ENCODE measurements around the gene MORC1.
"Not testable (repeated sequence)": the region's sequence is repeated elsewhere in the genome, so short reads cannot be mapped to it uniquely, and the experiment has no call there.

The MORC1 gene

DNA sequence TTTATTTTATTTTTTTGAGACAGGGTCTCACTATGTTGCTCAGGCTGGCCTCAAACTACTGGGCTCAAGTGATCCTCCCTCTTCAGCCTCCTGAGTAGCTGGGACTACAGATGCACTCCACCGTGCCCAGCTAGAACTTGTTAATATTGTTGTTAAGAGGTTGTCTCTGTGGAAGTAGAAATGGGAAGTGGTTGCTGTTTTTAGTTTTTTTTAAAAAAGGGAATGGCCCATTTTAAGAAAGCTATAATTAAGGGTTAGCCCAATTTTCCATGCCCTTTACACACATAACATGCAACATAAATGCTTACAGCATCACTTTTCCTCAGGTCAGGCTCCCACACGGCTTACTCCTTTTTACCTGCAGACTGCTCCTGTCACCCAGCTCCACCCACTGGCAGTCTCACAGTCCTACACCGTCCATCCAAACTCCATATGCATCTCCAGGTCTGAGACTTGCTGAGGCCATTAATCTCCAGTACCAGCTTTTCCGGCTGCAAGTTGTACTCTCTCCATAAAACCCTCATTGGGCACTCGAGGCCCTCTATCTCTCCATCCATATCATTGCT lies 19.8 kb downstream of the MORC1 start:
- peak in 1 of 2 experiments; percentile 11 for DNase-seq

DNA sequence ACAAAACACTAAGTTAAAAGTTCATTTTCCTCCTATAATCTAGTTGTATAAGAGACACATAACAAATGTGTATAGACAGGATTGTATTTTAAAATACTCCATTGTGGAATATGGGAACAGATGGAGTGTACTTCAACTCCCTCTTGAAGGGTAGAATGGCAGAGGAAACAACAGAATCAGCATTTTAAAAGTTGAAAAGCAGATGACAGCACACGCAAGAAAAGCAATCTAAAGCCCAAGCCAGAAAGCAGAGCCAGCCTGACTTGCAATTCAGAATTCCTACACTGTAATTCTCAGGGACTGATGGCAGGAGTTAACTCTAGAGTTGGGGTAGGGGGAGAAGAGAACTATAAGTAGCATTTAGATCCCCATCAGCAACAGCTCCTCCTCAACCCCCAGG lies 22.8 kb downstream of the MORC1 start:
- DNase-seq, result no peak

DNA sequence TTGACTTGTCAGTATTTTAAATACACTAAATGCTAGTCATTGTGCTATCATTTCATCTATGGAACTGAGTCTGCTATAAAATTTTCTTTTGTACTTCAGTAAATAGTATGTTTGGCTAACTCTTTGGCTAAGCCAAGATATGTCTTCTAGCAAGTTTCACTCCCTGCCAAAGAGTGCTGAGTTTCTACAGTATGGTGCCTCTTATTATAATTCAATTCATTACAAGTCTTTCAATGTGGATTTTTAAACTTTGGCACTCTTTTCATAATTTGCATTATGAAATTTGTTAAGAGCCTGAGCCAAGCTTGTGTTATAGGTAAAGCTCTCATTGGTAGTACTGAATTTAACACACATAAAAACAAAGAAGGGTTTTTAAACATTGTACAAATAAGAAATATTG lies 24.4 kb downstream of the MORC1 start:
- no peak for DNase-seq

DNA sequence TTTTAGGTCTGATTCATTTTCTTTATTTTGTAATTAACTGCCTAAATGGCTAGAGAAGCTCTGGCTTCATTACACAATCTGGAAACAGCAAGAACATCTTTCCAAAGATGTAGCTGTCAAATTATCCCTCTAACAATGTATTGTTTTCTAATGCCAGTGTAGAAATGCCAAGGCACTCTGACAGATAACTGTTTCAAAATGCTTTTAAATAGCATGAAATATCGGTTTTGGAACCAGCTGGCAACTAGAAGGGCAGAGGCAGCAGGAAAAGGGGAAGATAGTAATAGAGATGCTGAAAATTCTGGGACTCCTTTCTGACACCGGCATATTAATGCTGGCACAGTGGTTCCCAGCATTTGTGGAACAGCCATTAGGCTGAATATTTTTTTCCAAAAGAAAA lies 26.1 kb downstream of the MORC1 start:
- DNase-seq, result no peak

- DNase-seq, result no peak
These were observed 28.7 kb downstream of the MORC1 start for GRCh38 chr3:109089265-109089664.

DNA sequence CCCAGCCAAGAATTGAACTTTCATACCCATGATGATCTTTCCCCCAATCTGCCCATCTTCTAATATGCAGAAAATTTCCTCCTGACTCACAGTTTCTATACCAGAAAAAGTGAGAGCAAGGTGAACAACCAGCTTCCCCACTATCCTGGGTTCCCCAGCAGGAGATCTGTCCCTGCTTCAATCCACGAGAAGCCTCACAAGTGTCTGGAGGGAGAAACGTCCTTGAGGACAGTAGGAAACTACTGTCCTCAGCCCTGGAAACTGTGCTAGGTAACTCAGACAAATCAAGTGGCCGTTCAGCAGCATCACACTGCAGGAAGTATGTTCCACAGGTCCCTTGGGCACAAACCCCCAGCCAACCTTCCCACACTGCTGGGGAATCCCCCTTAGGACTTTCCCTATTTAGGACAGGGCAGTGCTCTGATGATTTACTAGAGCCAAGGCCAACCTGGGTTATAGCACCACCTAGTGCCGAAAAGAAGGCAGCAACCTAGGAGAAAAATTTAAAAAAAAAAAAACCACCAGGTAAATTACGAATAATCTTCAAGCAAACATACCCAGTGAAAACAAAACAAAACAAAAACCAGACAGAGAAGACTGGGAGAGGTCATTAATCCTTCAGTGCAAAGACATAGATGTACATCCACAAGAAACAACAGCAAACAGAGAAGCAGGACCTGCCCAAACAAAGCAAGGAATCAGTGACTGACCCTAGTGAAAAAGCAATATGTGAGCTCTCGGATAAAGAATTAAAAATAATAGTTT lies 36.0 kb downstream of the MORC1 start:
- peak; percentile 7 to 31 for DNase-seq

- DNase-seq, result not testable (repeated sequence)
These were observed 37.8 kb downstream of the MORC1 start for GRCh38 chr3:109080090-109080489.

DNA sequence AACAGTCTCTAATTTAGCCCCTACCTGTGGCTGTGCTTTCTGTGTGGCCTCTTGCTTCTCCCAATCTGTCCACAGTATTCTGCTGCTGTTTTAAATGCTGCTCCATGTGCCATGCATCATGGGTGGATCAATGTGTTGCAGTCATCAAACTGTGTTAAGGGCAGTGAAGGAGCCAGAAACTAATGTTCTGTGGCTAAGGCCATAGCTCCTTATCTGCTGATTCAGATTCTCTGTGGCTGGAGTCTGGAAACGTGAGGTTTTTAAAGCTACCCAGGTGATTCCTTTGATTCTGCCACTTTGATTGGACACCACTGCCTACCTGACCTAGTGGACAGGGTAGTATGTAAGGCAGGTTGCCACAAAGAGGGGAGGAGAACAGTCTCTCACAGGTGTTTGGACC lies 44.8 kb downstream of the MORC1 start:
- no peak for DNase-seq

GRCh38 chr3:109072194-109072593 lies 45.7 kb downstream of the MORC1 start:
- DNase-seq, result no peak

GRCh38 chr3:109071350-109072142 lies 46.4 kb downstream of the MORC1 start:
- DNase-seq, result no peak

GRCh38 chr3:109070211-109070610 lies 47.7 kb downstream of the MORC1 start:
- DNase-seq, result no peak

DNA sequence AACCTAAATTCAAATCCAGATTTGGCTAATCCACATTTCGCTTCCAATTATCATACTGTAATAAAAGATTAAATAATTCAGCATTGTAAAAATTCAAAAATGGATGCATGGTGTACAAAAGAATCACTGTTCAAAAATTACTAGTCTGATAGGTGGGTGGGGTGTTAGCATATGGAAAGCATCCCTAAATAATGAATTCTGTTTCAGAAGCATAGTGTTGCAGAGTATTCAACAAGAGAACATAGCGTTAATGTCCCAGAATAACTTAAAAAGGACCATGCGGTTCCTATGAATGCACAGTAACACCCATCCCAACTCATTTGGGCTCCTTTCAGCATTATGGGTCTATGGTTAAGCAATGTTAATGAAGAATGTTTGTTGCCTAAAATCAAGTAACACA lies 51.1 kb downstream of the MORC1 start:
- no peak for DNase-seq

DNA sequence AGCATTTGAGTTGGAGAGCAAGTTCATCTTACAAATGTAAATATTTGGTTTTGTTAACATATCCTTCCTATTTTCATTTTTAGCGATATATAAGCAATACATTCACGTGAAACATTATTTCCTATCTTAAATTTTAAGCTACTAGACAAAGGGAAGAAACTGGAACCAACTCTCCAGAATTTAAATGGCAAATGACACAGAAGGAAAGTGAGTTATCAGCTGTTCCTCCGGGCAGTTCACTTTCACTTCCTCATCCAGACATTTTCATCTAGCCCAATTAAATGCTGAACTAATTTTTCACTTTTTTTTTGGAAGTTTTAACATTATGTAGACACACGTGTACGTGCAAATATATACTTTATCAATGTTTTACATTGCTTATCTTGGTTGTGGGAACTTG lies 58.7 kb downstream of the MORC1 start:
- no peak for DNase-seq

DNA sequence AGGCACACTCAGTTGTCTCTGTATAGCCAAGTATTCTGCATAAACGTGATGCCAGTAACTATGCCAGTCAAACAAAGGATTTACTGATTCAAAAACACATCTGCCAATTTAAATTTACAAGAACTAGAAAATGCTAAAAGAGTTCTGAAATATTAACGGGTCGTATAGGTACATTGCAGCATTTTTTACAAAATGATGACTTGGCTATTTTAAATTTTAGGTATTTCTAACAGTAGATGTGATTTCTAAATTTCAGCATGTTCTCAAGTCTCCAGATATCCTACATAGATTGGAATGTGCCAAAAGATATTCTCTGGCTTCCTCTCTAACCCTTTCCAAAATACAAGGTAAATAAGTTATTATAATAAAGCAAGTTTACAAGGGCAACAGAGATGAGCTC lies 60.3 kb downstream of the MORC1 start:
- no peak for DNase-seq

DNA sequence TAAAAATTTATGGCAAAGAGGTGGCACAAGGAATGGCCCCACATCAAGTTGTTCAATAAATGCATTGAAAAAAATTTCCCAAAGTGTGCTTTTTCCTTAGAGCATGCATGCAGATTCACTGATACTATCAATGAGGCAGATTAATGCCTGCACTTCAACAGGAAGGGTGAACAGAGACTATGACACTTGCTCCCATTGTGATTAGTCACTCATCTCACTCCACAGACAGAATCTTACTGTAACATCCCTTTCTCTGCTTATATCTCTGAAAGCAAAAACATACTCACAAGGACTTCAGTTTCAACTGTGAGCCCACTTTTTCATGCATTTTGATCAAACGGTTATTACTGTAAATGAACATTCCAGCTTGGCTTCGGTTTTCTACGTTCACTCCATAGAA lies 60.9 kb downstream of the MORC1 start:
- no peak for DNase-seq

DNA sequence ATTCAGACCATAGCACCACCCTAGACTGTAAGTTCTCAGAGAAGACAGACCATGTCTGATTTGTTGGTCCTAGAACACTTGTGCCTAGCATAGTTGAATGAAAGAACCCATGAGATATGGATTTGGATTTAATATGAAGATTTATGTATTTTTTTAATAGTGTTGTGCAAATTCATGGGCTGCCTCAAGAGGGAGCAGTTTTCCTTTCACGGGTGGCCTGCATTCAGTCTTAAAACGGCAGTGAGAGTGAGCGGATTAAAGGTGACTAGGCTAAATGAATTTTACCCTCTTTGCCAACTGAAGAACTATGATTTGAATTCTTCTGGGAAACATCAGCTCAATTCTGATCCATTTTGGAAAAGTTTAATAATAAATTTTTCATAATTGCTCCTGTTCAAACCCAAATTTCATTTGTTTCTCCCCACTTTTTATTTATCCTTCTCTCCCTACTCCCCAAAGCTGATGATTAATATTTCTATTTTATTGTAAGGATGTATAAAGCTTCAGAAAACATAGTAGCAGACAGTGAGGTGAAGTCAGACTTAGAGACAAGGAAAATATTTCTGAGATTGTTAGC lies 67.3 kb downstream of the MORC1 start:
- peak; percentile 7 to 9 for DNase-seq

- DNase-seq, result no peak
These were observed 70.6 kb downstream of the MORC1 start for GRCh38 chr3:109047366-109047765.

- DNase-seq, result no peak
These were observed 72.5 kb downstream of the MORC1 start for GRCh38 chr3:109045271-109046040.

GRCh38 chr3:109035082-109035481 lies 82.9 kb downstream of the MORC1 start:
- no peak for DNase-seq

DNA sequence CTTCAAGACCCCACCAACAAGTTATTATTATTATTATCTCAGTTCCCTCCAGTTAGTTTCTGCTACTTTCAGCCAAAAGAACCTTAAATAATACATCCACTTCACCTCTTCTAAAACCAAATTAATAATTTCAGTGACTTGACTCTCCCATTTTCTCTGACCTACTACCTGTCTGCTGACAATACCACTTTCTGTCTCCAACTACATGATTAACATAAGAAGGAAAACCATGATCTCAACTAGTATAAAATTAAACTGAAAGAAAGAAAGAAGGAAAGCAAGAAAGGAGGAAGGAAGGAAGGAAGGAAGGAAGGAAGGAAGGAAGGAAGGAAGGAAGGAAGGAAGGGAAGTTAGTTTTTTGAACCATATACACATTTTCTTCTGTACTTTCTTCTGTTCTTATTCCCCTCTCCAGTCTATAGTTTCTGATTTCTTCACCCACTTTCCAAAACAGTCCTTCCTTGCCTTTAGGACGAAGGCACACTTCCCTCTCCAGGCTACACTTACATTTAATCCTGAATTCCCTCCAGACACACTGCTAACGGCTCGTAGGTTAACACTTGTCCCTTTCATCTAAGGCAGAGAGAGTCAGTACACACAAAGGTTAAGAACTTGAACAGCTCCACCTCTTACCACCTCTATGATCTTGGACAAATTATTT lies 84.8 kb downstream of the MORC1 start:
- no peak for DNase-seq

DNA sequence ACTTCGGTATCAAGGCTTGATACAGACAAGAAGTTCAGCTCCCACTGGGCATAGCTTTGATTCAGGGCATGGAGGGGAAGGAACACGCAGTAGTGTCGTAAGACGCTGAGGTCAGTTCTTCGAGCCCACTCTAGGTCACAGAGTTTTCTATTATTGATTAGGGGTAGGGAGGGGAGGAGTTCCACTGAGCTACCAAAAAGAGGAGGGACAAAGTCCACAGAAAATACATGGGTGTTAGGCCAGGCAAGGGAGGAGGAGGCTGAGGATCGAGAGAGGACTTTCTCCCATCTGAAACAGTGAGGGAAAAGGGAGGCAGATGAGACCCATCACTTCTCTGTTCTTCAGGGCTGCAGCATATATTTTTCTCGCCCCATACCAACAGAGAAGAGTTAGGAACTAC lies 89.2 kb downstream of the MORC1 start:
- no peak for DNase-seq

- DNase-seq, result no peak
These were observed 91.1 kb downstream of the MORC1 start for GRCh38 chr3:109026821-109027220.
